Adrenal gland (tissue), 12 donors: Measurements from ENCODE around the gene KCNJ4. TPM values are rescaled to one million over a fixed set of nuclear protein-coding genes. Genes with fewer than 3 reads are reported as not detected.
A peak's percentile ranks its signal among the peaks of the same experiment; 100 is the strongest.
"Not testable (repeated sequence)": the region's sequence is repeated elsewhere in the genome, so short reads cannot be mapped to it uniquely, and the experiment has no call there.

ENCODE experiments used
- DNase-seq, 7 donors: peaks; one replicate each; pipeline ENCODE4 v3.0.0-alpha.2; 2019 to 2020
- H3K27ac ChIP-seq, 5 donors: fragments of 200-600 bp; sonication (generic) in 4 of 5; 1 replicate in 3 of 5; 2 replicates in 2 of 5; pipeline versions ENCODE4 v1.5.1 to v1.8.0; 2016 to 2020; ENCODE audit warnings: mild to moderate bottlenecking in 1 of 5
- H3K27me3 ChIP-seq: fragments of 200-600 bp; 2 replicates; pipeline ENCODE4 v1.8.0; 2021
- H3K36me3 ChIP-seq, 2 donors: fragments of 200-600 bp; replicated peaks in 1 of 2; 1 replicate in 1 of 2; 2 replicates in 1 of 2; pipeline versions ENCODE4 v1.5.1 to v1.8.0; 2018 to 2022
- H3K4me1 ChIP-seq, 2 donors: fragments of 200-600 bp; replicated peaks in 1 of 2; 1 replicate in 1 of 2; 2 replicates in 1 of 2; pipeline versions ENCODE4 v1.5.1 to v1.8.0; 2018 to 2021
- H3K4me3 ChIP-seq, 4 donors: fragments of 200-600 bp; sonication (generic) in 3 of 4; one replicate each; pipeline ENCODE4 v1.5.1; 2016 to 2018
- H3K9me3 ChIP-seq, 3 donors: fragments of 200-600 bp; sonication (generic) in 1 of 3; replicated peaks in 1 of 3; 1 replicate in 2 of 3; 2 replicates in 1 of 3; pipeline versions ENCODE4 v1.5.1 to v1.8.0; 2016 to 2021
- POLR2A ChIP-seq, 2 donors: fragments of 450-650 bp; IDR thresholded peaks; one replicate each; pipeline ENCODE4 v1.6.1; 2017; ENCODE audit warnings: antibody characterized with exemption in 2 of 2, mild to moderate bottlenecking in 2 of 2, moderate library complexity in 1 of 2
- WGBS, 4 donors: extraction: QIAGEN DNeasy Blood & Tissue Kit in 2 of 4; methylation state at CpG; one replicate each; pipeline versions ENCODE4 v1.1.5 to v1.1.7; 2013 to 2017; 5-methylcytosine and 5-hydroxymethylcytosine counted together
- intact Hi-C, 2 donors: fragments of 100-400 bp; cut with DNase I; formaldehyde crosslinking; loops; one replicate each; pipeline versions ENCODE4 v1.14.1 to v1.15.0; 2022 to 2023
- polyA plus RNA-seq, 3 donors: library from polyadenylated mRNA; stranded (reverse); fragments of 200-250 nt in 2 of 3; fragments of 350-450 nt in 1 of 3; fragmentation: Illumina TruSeq in 1 of 3; extraction: RNeasy Lipid Tissue Mini Kit (QIAGEN cat#74804) in 1 of 3; gene quantifications; one replicate each; pipeline ENCODE4 v1.2.3, GENCODE V29; 2013 to 2014
- total RNA-seq, 9 donors: library from RNA; depleted of rRNA in 4 of 9; stranded (reverse); fragments of >200 nt in 4 of 9; fragments of 120-200 nt in 1 of 9; fragmentation: NEBNext Ultra II Directional in 1 of 9; extraction: Animal tissue kit (Norgen Biotek cat#: 25700) in 1 of 9; gene quantifications; one replicate each; pipeline versions ENCODE4 v1.1.0 to v1.2.4, GENCODE V29; 2013 to 2023
- TF ChIP-seq, protein P1 (sequence below), 6 experiments: fragments of 450-650 bp in 4 of 6; fragments of 200-600 bp in 2 of 6; sonication (generic) in 1 of 6; IDR thresholded peaks; 1 replicate in 5 of 6; 2 replicates in 1 of 6; pipeline versions ENCODE4 v1.5.1 to v1.8.0; 2016 to 2021; ENCODE audit warnings: antibody characterized with exemption in 6 of 6, mild to moderate bottlenecking in 2 of 6, moderate library complexity in 1 of 6
- donor health status: healthy with polysubstance abuse.
- donor health status: Bipolar disorder and iron deficiency.
- donor health status: DM: yes; HTN: yes; CAD: no.
- donor health status: DM: no; HTN: no; CAD: no.
- donor health status: DM: no; HTN: no; CAD: no.
- donor health status: DM: yes; HTN: yes; CAD: no.

Gene KCNJ4
- total and polyA plus RNA-seq, 12 donors: 0.07 to 0.56 (median 0.28) TPM; not detected in 5

DNA sequence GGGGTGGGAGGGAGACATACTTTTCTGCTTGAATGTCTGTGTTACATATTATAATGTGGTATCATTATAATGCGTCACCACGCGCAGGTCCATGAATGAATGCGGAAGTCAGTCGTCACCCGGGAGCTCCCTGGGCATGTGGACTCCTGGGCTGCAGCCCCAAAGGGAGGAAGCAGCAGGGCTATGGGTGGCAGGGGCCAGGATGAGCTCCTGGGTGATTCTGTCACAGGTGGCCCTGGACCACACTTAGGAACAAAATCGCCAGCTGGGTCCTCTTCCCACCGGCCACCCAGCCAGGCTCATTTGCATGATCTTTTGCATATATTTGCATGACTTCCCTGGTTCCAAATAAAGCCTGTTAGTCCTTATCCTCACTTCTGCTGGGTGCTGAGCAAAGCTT lies 51.2 kb downstream of the KCNJ4 start:
- TF ChIP-seq POLR2A (IDR thresholded peaks at IDR 0.05): no peak
- TF ChIP-seq, protein P1, sequence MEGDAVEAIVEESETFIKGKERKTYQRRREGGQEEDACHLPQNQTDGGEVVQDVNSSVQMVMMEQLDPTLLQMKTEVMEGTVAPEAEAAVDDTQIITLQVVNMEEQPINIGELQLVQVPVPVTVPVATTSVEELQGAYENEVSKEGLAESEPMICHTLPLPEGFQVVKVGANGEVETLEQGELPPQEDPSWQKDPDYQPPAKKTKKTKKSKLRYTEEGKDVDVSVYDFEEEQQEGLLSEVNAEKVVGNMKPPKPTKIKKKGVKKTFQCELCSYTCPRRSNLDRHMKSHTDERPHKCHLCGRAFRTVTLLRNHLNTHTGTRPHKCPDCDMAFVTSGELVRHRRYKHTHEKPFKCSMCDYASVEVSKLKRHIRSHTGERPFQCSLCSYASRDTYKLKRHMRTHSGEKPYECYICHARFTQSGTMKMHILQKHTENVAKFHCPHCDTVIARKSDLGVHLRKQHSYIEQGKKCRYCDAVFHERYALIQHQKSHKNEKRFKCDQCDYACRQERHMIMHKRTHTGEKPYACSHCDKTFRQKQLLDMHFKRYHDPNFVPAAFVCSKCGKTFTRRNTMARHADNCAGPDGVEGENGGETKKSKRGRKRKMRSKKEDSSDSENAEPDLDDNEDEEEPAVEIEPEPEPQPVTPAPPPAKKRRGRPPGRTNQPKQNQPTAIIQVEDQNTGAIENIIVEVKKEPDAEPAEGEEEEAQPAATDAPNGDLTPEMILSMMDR (IDR thresholded peaks at IDR 0.05): no peak
- Histone ChIP-seq H3K27me3 (no peaks in the 10 kb centered on the region), H3K4me3 (no peak overlapping the region), H3K36me3 (no peaks in the 10 kb centered on the region), H3K27ac (no peak overlapping the region), H3K9me3 (no peaks in the 10 kb centered on the region), H3K4me1 (peaks cover 0 to 3% of the 10 kb centered on the region in 2 donors)
- DNase-seq: peak in 1 of 7 donors; percentile 48
- intact Hi-C loops: no loop called here
- WGBS, 4 donors: 76 to 93% (median 84%) methylated on average over 6 to 8 of the region's 8 CpGs

DNA sequence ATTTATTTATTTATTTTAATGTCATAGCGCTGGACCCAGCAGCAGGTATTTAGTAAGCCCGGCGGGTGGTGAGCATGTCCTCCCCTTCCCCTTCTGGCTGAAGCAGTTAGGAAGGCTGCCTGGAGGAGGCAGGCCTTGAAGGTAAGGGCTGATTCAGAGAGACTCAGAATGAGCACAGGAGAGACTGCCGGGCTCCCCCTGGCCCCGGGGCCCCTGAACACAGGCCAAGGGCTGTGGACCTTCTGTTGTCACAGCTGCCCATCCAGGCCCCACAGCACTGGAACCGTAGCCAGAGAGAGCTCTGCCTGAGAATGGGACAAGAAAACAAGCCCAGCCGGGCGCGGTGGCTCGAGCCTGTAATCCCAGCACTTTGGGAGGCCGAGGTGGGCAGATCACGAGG lies 52.8 kb downstream of the KCNJ4 start:
- no peak for TF ChIP-seq POLR2A (IDR thresholded peaks at IDR 0.05)
- TF ChIP-seq, protein P1 (IDR thresholded peaks at IDR 0.05): no peak
- Histone ChIP-seq H3K4me1 (peaks cover 0 to 3% of the 10 kb centered on the region in 2 donors), H3K27me3 (no peaks in the 10 kb centered on the region), H3K36me3 (no peaks in the 10 kb centered on the region), H3K27ac (no peak overlapping the region), H3K4me3 (no peak overlapping the region), H3K9me3 (no peaks in the 10 kb centered on the region)
- intact Hi-C loops: no loop called here
- WGBS, 4 donors: 81 to 87% (median 82%) methylated on average over 10 to 12 of the region's 12 CpGs
- peak in 1 of 7 donors; percentile 47 for DNase-seq

GRCh38 chr22:38401336-38402084 lies 53.5 kb downstream of the KCNJ4 start:
- intact Hi-C loops: no loop called here

DNA sequence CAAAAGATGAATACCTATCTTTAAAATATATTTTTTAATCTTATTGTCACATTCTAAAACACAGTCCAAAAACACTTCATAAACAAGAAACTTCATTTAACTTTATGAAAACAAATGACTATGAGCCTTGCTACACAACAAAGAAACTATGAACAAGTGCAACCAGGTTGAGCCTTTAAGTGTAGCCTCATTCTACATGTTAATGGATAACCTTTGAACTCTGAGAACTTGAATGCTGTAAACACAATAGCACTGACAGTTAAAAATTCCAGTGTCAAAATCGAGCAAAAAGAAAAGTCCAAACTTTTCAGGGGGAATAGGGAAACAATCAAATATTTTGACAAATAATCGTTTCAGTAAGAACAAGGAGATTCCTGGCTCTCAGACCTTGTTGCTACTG lies 54.7 kb downstream of the KCNJ4 start:
- intact Hi-C loops: not testable (repeated sequence)

More at GRCh38 chr22:38401336-38402084, 53.5 kb downstream of the KCNJ4 start:
- H3K9me3 ChIP-seq: no peaks in the 10 kb centered on the region
- H3K4me1 ChIP-seq: peaks cover 0 to 3% of the 10 kb centered on the region in 2 donors
- H3K4me3 ChIP-seq: no peak overlapping the region
- peak in 4 of 7 donors; percentile 29 to 51 (median 38) for DNase-seq
- no peaks in the 10 kb centered on the region for H3K36me3 ChIP-seq
- no peaks in the 10 kb centered on the region for H3K27me3 ChIP-seq
- 61 to 87% (median 67%) methylated on average over 3 to 9 of the region's 9 CpGs for WGBS, 4 donors
- H3K27ac ChIP-seq: no peak overlapping the region
- TF ChIP-seq POLR2A (IDR thresholded peaks at IDR 0.05): no peak
- TF ChIP-seq, protein P1 (IDR thresholded peaks at IDR 0.05): no peak

More for the DNA sequence above, 54.7 kb downstream of the KCNJ4 start:
- H3K4me3 ChIP-seq, H3K27me3 ChIP-seq, H3K36me3 ChIP-seq, H3K9me3 ChIP-seq, H3K27ac ChIP-seq, DNase-seq: not testable (repeated sequence)
- WGBS, 4 donors: 55 to 72% (median 63%) methylated on average over 1 to 2 of the region's 2 CpGs
- peaks cover 0 to 15% of the 10 kb centered on the region in 2 donors for H3K4me1 ChIP-seq
